ENCODE results near the gene RAPH1. TPM values are rescaled to one million over a fixed set of nuclear protein-coding genes. Genes with fewer than 3 reads are reported as not detected.

RAPH1 gene
- total and polyA plus RNA-seq, 9 of the 15 experiments (the other 6 are each of a cell fraction or from before 2014, with no cell fraction given) = 0.07 to 0.71 (median 0.27) TPM

- POLR2A ChIA-PET = interaction anchor here (0.8 kb wide), 1 partner anchor 463 kb away, joined by 4 read pairs; no protein-coding TSS in a partner anchor
- WGBS (ENCODE audit: insufficient coverage, low coverage, missing lambda C conversion rate) = 5% methylated on average over 6 of the region's 8 CpGs
- DNase-seq (ENCODE audit: extremely low read depth in 1 of 4, low spot score in 3 of 4) = peak in 2 of 4 experiments; percentile 3 to 11
- BruUV-seq (replicated peaks) = no TSS peak
- H3K4me2 ChIP-seq (ENCODE audit: insufficient read depth, low read length) = no peak overlapping the region
- in situ Hi-C loops (cut with MboI) (no loop called here), intact Hi-C loops (cut with micrococcal nuclease) (loop anchor here (1.0 to 5.0 kb wide), 3 partner anchors 167 to 423 kb away; no protein-coding TSS in a partner anchor)
- H3K27me3 ChIP-seq (ENCODE audit: control insufficient read depth in 2 of 2, insufficient read depth in 2 of 2, low read length in 2 of 2) = no peaks in the 10 kb centered on the region
- no peak overlapping the region for H2AFZ ChIP-seq (ENCODE audit: low read depth, low read length)
- H3K36me3 ChIP-seq (ENCODE audit: control insufficient read depth, insufficient read depth, low read length) = no peaks in the 10 kb centered on the region
- CTCF ChIA-PET (ENCODE audit: low intra/inter-chr PET ratio) = interaction anchor here (0.6 kb wide), 1 partner anchor 1683 kb away, joined by 4 read pairs; no protein-coding TSS in a partner anchor
- H3K4me1 ChIP-seq (replicated peaks in 1 of 2; ENCODE audit: control insufficient read depth in 2 of 2, insufficient read depth in 2 of 2, low read length in 2 of 2) = no peaks in the 10 kb centered on the region
- H3K9me1 ChIP-seq (ENCODE audit: control insufficient read depth, insufficient read depth, low read length) = no peaks in the 10 kb centered on the region
- H4K20me1 ChIP-seq (replicated peaks; ENCODE audit: control insufficient read depth, insufficient read depth, low read length) = no peaks in the 10 kb centered on the region
- no peaks in the 10 kb centered on the region for H3K79me2 ChIP-seq (ENCODE audit: control insufficient read depth, insufficient read depth, low read length)
- H3K27ac ChIP-seq (ENCODE audit: extremely low read depth, low read depth, low read length) = no peak overlapping the region
- no peak overlapping the region for H3K4me3 ChIP-seq
- peak; percentile 75; the same call in 2 of the 3 replicates for ATAC-seq
- FAIRE-seq = peak; percentile 19
- H3K9ac ChIP-seq (ENCODE audit: insufficient read depth in 1 of 2, low read depth in 2 of 2, low read length in 2 of 2) = no peak overlapping the region
- no peaks in the 10 kb centered on the region for H3K9me3 ChIP-seq (replicated peaks; ENCODE audit: control insufficient read depth, insufficient read depth, low read depth, low read length)
- TF ChIP-seq MBD1 (CRISPR knock-in tag; IDR thresholded peaks at IDR 0.05) = no peak
- no peak for TF ChIP-seq BCLAF1 (IDR thresholded peaks at IDR 0.05; ENCODE audit: borderline replicate concordance in 1 of 2, control insufficient read depth in 1 of 2, low read depth in 2 of 2, low read length in 1 of 2)
- TF ChIP-seq TRIM28 (IDR thresholded peaks at IDR 0.05) = no peak
- peak in 2 of 3 experiments; percentile 36 to 49; a peak in 2 of 6 replicates for TF ChIP-seq CTCF (IDR thresholded peaks at IDR 0.05 in 2 of 3, conservative IDR thresholded peaks at IDR 0.05 in 1 of 3; ENCODE audit: insufficient read depth in 2 of 3, low read depth in 1 of 3, low read length in 3 of 3)
- no peak for TF ChIP-seq ZBTB7A (IDR thresholded peaks at IDR 0.05; ENCODE audit: borderline replicate concordance, control insufficient read depth, low read depth, low read length)
- TF ChIP-seq MLX (CRISPR knock-in tag; conservative IDR thresholded peaks at IDR 0.05) = no peak
- no peak for TF ChIP-seq ZNF717 (CRISPR knock-in tag; IDR thresholded peaks at IDR 0.05)
- no peak for TF ChIP-seq ZNF584 (CRISPR knock-in tag; IDR thresholded peaks at IDR 0.05; ENCODE audit: low read depth)
- TF ChIP-seq RBM34 (IDR thresholded peaks at IDR 0.05; ENCODE audit: borderline replicate concordance, insufficient read depth, low read length) = no peak
- TF ChIP-seq ARNT (IDR thresholded peaks at IDR 0.05) = no peak
- no peak for TF ChIP-seq ZNF41 (CRISPR knock-in tag; conservative IDR thresholded peaks at IDR 0.05)
- TF ChIP-seq HNRNPLL (IDR thresholded peaks at IDR 0.05; ENCODE audit: low read depth, low read length, poor library complexity, severe bottlenecking) = no peak
These were observed 50.6 kb downstream of the RAPH1 start for GRCh38 chr2:203484266-203485112.

All from K562 (cell line).